HepG2 (cell line): ENCODE data around the gene IFNAR1. TPM values are rescaled to one million over a fixed set of nuclear protein-coding genes. Genes with fewer than 3 reads are reported as not detected.
A peak's percentile ranks its signal among the peaks of the same experiment; 100 is the strongest.

Experiments
- ARHGAP35 ChIP-seq: sonication (generic); formaldehyde crosslinking; IDR thresholded peaks from 2 replicates; pipeline ENCODE4 v1.9.0; 2022; ENCODE audit warnings: mild to moderate bottlenecking, inconsistent platforms, moderate library complexity, missing genetic modification reagents, borderline replicate concordance
- ARNTL ChIP-seq: sonication (generic); formaldehyde crosslinking; IDR thresholded peaks from 2 replicates; pipeline ENCODE4 v1.4.0; 2020; ENCODE audit warnings: mild to moderate bottlenecking, missing genetic modification reagents
- HMG20B ChIP-seq: conservative IDR thresholded peaks from 2 replicates; pipeline ENCODE4 v1.6.1; 2016; ENCODE audit warnings: missing genetic modification reagents, missing compliant biosample characterization
- MEF2D ChIP-seq: sonication (generic); formaldehyde crosslinking; IDR thresholded peaks from 2 replicates; pipeline ENCODE4 v1.5.1; 2020; ENCODE audit warnings: mild to moderate bottlenecking, missing genetic modification reagents
- NCOA1 ChIP-seq: sonication (generic); formaldehyde crosslinking; IDR thresholded peaks from 2 replicates; pipeline ENCODE4 v1.9.0; 2021; ENCODE audit warnings: missing genetic modification reagents
- TCF7 ChIP-seq: sonication (generic); IDR thresholded peaks from 2 replicates; pipeline ENCODE4 v1.6.1; 2016; ENCODE audit warnings: antibody characterized with exemption, low read depth
- ZMYM3 ChIP-seq: sonication (generic); formaldehyde crosslinking; IDR thresholded peaks from 2 replicates; pipeline ENCODE4 v1.5.1; 2020; ENCODE audit warnings: mild to moderate bottlenecking, missing genetic modification reagents
- ZNF597 ChIP-seq: sonication (generic); formaldehyde crosslinking; IDR thresholded peaks from 2 replicates; pipeline ENCODE4 v1.5.0; 2020; ENCODE audit warnings: missing genetic modification reagents
- ZNF800 ChIP-seq: sonication (generic); formaldehyde crosslinking; IDR thresholded peaks from 2 replicates; pipeline ENCODE4 v1.4.0; 2020; ENCODE audit warnings: missing genetic modification reagents
- ZNF850 ChIP-seq: sonication (generic); formaldehyde crosslinking; conservative IDR thresholded peaks from 2 replicates; pipeline ENCODE4 v1.9.0; 2021; ENCODE audit warnings: mild to moderate bottlenecking, missing genetic modification reagents
- polyA plus RNA-seq, 8 experiments: library from polyadenylated mRNA; depleted of rRNA in 3 of 8; stranded (reverse) in 7 of 8; unstranded in 1 of 8; fragments of >200 nt; fragmentation: Illumina TruSeq in 4 of 8; extraction: Trizol in 4 of 8; gene quantifications; 2 replicates each; pipeline versions ENCODE4 v1.2.1 to v1.2.3, GENCODE V29; 2011 to 2016; ENCODE audit warnings: low read depth in 4 of 8, missing spikeins in 1 of 8, mixed read lengths in 1 of 8; ENCODE audit not compliant: insufficient read depth in 1 of 8
- total RNA-seq, 5 experiments: library from RNA; depleted of rRNA; stranded (reverse); fragments of >200 nt; fragmentation: Illumina TruSeq; extraction: Trizol; gene quantifications; 2 replicates each; pipeline ENCODE4 v1.2.3, GENCODE V29; 2016; ENCODE audit warnings: low read depth in 1 of 5

The IFNAR1 gene
- total and polyA plus RNA-seq, 2 of the 13 experiments (the other 11 are each of a cell fraction or from before 2014, with no cell fraction given) = 6.7 to 9.3 TPM

- TF ChIP-seq ZNF597 (no peak), TCF7 (peak; percentile 7; the same call in 1 of the 2 replicates), ARNTL (CRISPR knock-in tag) (0 out of 2 replicates have a peak, but pooled peaks have one; percentile 44), ARHGAP35 (CRISPR knock-in tag) (no peak), NCOA1 (no peak), ZMYM3 (CRISPR knock-in tag) (no peak), HMG20B (no peak), MEF2D (CRISPR knock-in tag) (no peak), ZNF850 (no peak), ZNF800 (no peak)
These were observed 38.7 kb upstream of the IFNAR1 start (continued) for GRCh38 chr21:33286076-33286475.
